Superior temporal gyrus (tissue), 1 donor: ENCODE data around the gene UPF2.

ENCODE experiments used
- DNase-seq: peaks from one replicate; pipeline ENCODE4 v3.0.0-alpha.2; 2016; ENCODE audit errors: extremely low spot score

The UPF2 gene

GRCh38 chr10:11959966-11960365, 82.6 kb downstream of the UPF2 start:
- DNase-seq, result no peak

- no peak for DNase-seq
Measured at GRCh38 chr10:11958956-11959355, 83.7 kb downstream of the UPF2 start.

GRCh38 chr10:11951695-11952094, 90.9 kb downstream of the UPF2 start:
- no peak for DNase-seq

GRCh38 chr10:11950325-11951018, 92.1 kb downstream of the UPF2 start:
- DNase-seq, result no peak

GRCh38 chr10:11949152-11949551, 93.5 kb downstream of the UPF2 start:
- DNase-seq, result no peak

GRCh38 chr10:11946652-11947051, 96.0 kb downstream of the UPF2 start:
- no peak for DNase-seq

GRCh38 chr10:11936389-11937152, 106.0 kb downstream of the UPF2 start:
- no peak for DNase-seq

- no peak for DNase-seq
Measured at GRCh38 chr10:11934262-11934661, 108.3 kb downstream of the UPF2 start.

GRCh38 chr10:11933577-11934223, 108.9 kb downstream of the UPF2 start:
- DNase-seq, result no peak

GRCh38 chr10:11931038-11931437, 111.6 kb downstream of the UPF2 start:
- no peak for DNase-seq

- no peak for DNase-seq
Measured at GRCh38 chr10:11930312-11930978, 112.2 kb downstream of the UPF2 start.

- DNase-seq, result no peak
Measured at GRCh38 chr10:11927746-11928145, 114.9 kb downstream of the UPF2 start.

GRCh38 chr10:11921800-11922392, 120.7 kb downstream of the UPF2 start:
- DNase-seq, result no peak

- no peak for DNase-seq
Measured at GRCh38 chr10:11919271-11919670, 123.3 kb downstream of the UPF2 start.

- DNase-seq, result no peak
Measured at GRCh38 chr10:11918384-11918783, 124.2 kb downstream of the UPF2 start.

- DNase-seq, result no peak
Measured at GRCh38 chr10:11913079-11913641, 129.4 kb downstream of the UPF2 start.

- DNase-seq, result no peak
Measured at GRCh38 chr10:11910102-11910501, 132.5 kb downstream of the UPF2 start.

GRCh38 chr10:11909618-11910017, 133.0 kb downstream of the UPF2 start:
- DNase-seq, result no peak

GRCh38 chr10:11908991-11909390, 133.6 kb downstream of the UPF2 start:
- DNase-seq, result no peak

- no peak for DNase-seq
Measured at GRCh38 chr10:11908536-11908935, 134.1 kb downstream of the UPF2 start.

GRCh38 chr10:11907914-11908313, 134.7 kb downstream of the UPF2 start:
- DNase-seq, result no peak

- no peak for DNase-seq
Measured at GRCh38 chr10:11906714-11907113, 135.9 kb downstream of the UPF2 start.
